ENCODE measurements around the gene BAIAP2.

- no peak for TF ChIP-seq EZH2 (IDR thresholded peaks at IDR 0.05; ENCODE audit: borderline replicate concordance, control insufficient read depth, low read depth, low read length)
- no peak for TF ChIP-seq ATF7 (IDR thresholded peaks at IDR 0.05; ENCODE audit: low read depth)
- TF ChIP-seq FOXM1 (IDR thresholded peaks at IDR 0.05; ENCODE audit: low read depth, low read length) = no peak
- TF ChIP-seq CREM (IDR thresholded peaks at IDR 0.05; ENCODE audit: low read depth) = no peak
- TF ChIP-seq CTCF (IDR thresholded peaks at IDR 0.05 in 2 of 3, conservative IDR thresholded peaks at IDR 0.05 in 1 of 3; ENCODE audit: control insufficient read depth in 2 of 3, extremely low read depth in 1 of 3, insufficient read depth in 1 of 3, low read depth in 3 of 3, low read length in 3 of 3) = no peak
- TF ChIP-seq STAT1 (conservative IDR thresholded peaks at IDR 0.05) = no peak
These were observed 131.1 kb downstream of the BAIAP2 start, which contains the start of gene AATK for GRCh38 chr17:81166033-81166492.
